ENCODE measurements around the gene PPY. TPM values are rescaled to one million over a fixed set of nuclear protein-coding genes. Genes with fewer than 3 reads are reported as not detected.
"Not testable (repeated sequence)": the region's sequence is repeated elsewhere in the genome, so short reads cannot be mapped to it uniquely, and the experiment has no call there.

PPY gene
- polyA plus RNA-seq, 1 donor from 2014 or later: not detected

- Mint-ChIP-seq H3K9me3 (no peaks in the 10 kb centered on the region), H3K4me1 (peaks cover 2 to 9% (median 9%) of the 10 kb centered on the region in 3 donors), H3K27me3 (peaks cover 27% of the 10 kb centered on the region), H3K4me3 (no peak overlapping the region), H3K36me3 (no peaks in the 10 kb centered on the region), H3K27ac (no peak overlapping the region)
Measured at GRCh38 chr17:43928609-43929008, 13.7 kb downstream of the PPY start.

GRCh38 chr17:43927929-43928328, 14.3 kb downstream of the PPY start:
- not testable (repeated sequence) for H3K27ac Mint-ChIP-seq, H3K4me1 Mint-ChIP-seq, H3K9me3 Mint-ChIP-seq, H3K36me3 Mint-ChIP-seq
- peak overlapping the region; percentile 13 to 91 (median 79) for H3K4me3 Mint-ChIP-seq
- peaks cover 31% of the 10 kb centered on the region for H3K27me3 Mint-ChIP-seq

- Mint-ChIP-seq H3K4me1 (peaks cover 2 to 9% (median 9%) of the 10 kb centered on the region in 3 donors), H3K36me3 (no peaks in the 10 kb centered on the region), H3K27me3 (peaks cover 31% of the 10 kb centered on the region), H3K4me3 (peak overlapping the region; percentile 68 to 91 (median 79)), H3K27ac (no peak overlapping the region), H3K9me3 (no peaks in the 10 kb centered on the region)
Measured at GRCh38 chr17:43927060-43927864, 15.0 kb downstream of the PPY start.

- Mint-ChIP-seq H3K4me1 (peaks cover 2 to 9% (median 9%) of the 10 kb centered on the region in 3 donors), H3K27ac (no peak overlapping the region), H3K9me3 (no peaks in the 10 kb centered on the region), H3K4me3 (no peak overlapping the region), H3K27me3 (peaks cover 27% of the 10 kb centered on the region), H3K36me3 (no peaks in the 10 kb centered on the region)
Measured at GRCh38 chr17:43924558-43924957, 17.7 kb downstream of the PPY start.

- Mint-ChIP-seq H3K4me3 (no peak overlapping the region), H3K27ac (no peak overlapping the region), H3K4me1 (peaks cover 8 to 9% (median 9%) of the 10 kb centered on the region in 3 donors), H3K9me3 (no peaks in the 10 kb centered on the region), H3K36me3 (no peaks in the 10 kb centered on the region), H3K27me3 (peaks cover 5% of the 10 kb centered on the region)
Measured at GRCh38 chr17:43920500-43921095, 21.7 kb downstream of the PPY start.

GRCh38 chr17:43918026-43918389, 24.3 kb downstream of the PPY start:
- Mint-ChIP-seq H3K27ac (no peak overlapping the region), H3K9me3 (no peaks in the 10 kb centered on the region), H3K4me1 (peaks cover 8 to 9% (median 9%) of the 10 kb centered on the region in 3 donors), H3K4me3 (peak overlapping the region; percentile 77 to 91 (median 88)), H3K36me3 (no peaks in the 10 kb centered on the region), H3K27me3 (no peaks in the 10 kb centered on the region)

GRCh38 chr17:43917348-43918025, 24.8 kb downstream of the PPY start:
- Mint-ChIP-seq H3K27me3 (no peaks in the 10 kb centered on the region), H3K4me3 (peak overlapping the region; percentile 77 to 91 (median 88)), H3K9me3 (no peaks in the 10 kb centered on the region), H3K36me3 (no peaks in the 10 kb centered on the region), H3K4me1 (peaks cover 8 to 9% (median 9%) of the 10 kb centered on the region in 3 donors), H3K27ac (peak overlapping the region in 1 of 3 donors; percentile 11)

GRCh38 chr17:43917016-43917347, 25.3 kb downstream of the PPY start:
- Mint-ChIP-seq H3K36me3 (no peaks in the 10 kb centered on the region), H3K27ac (peak overlapping the region in 1 of 3 donors; percentile 11), H3K4me1 (peaks cover 8 to 9% (median 9%) of the 10 kb centered on the region in 3 donors), H3K4me3 (peak overlapping the region; percentile 77 to 91 (median 88)), H3K27me3 (no peaks in the 10 kb centered on the region), H3K9me3 (no peaks in the 10 kb centered on the region)

- H3K27me3 Mint-ChIP-seq: no peaks in the 10 kb centered on the region
- no peaks in the 10 kb centered on the region for H3K36me3 Mint-ChIP-seq
- H3K4me1 Mint-ChIP-seq: peaks cover 8 to 9% (median 9%) of the 10 kb centered on the region in 3 donors
- peak overlapping the region; percentile 34 to 84 (median 76) for H3K4me3 Mint-ChIP-seq
- H3K27ac Mint-ChIP-seq: no peak overlapping the region
- no peaks in the 10 kb centered on the region for H3K9me3 Mint-ChIP-seq
Measured at GRCh38 chr17:43916385-43916784, 25.9 kb downstream of the PPY start.

GRCh38 chr17:43915559-43915958, 26.7 kb downstream of the PPY start:
- Mint-ChIP-seq H3K36me3 (no peaks in the 10 kb centered on the region), H3K27ac (no peak overlapping the region), H3K4me1 (peaks cover 8 to 9% (median 9%) of the 10 kb centered on the region in 3 donors), H3K27me3 (no peaks in the 10 kb centered on the region), H3K9me3 (no peaks in the 10 kb centered on the region), H3K4me3 (peak overlapping the region in 1 of 4 donors; percentile 49)

GRCh38 chr17:43914451-43914850, 27.8 kb downstream of the PPY start:
- Mint-ChIP-seq H3K4me3 (no peak overlapping the region), H3K9me3 (no peaks in the 10 kb centered on the region), H3K27me3 (no peaks in the 10 kb centered on the region), H3K36me3 (no peaks in the 10 kb centered on the region), H3K4me1 (peaks cover 8 to 9% (median 9%) of the 10 kb centered on the region in 3 donors), H3K27ac (no peak overlapping the region)

GRCh38 chr17:43913584-43913983, 28.7 kb downstream of the PPY start:
- Mint-ChIP-seq H3K4me1 (peaks cover 8 to 9% (median 9%) of the 10 kb centered on the region in 3 donors), H3K9me3 (no peaks in the 10 kb centered on the region)

GRCh38 chr17:43912635-43913304, 29.5 kb downstream of the PPY start:
- Mint-ChIP-seq H3K27ac (no peak overlapping the region), H3K4me1 (peaks cover 9 to 12% (median 11%) of the 10 kb centered on the region in 3 donors), H3K4me3 (no peak overlapping the region), H3K27me3 (peaks cover 8% of the 10 kb centered on the region), H3K36me3 (no peaks in the 10 kb centered on the region), H3K9me3 (no peaks in the 10 kb centered on the region)

More at GRCh38 chr17:43913584-43913983, 28.7 kb downstream of the PPY start:
- Mint-ChIP-seq H3K4me3 (no peak overlapping the region), H3K27ac (no peak overlapping the region), H3K36me3 (no peaks in the 10 kb centered on the region), H3K27me3 (peaks cover under 1% of the 10 kb centered on the region)

- H3K4me3 Mint-ChIP-seq: no peak overlapping the region
- H3K4me1 Mint-ChIP-seq: peaks cover 6 to 12% (median 9%) of the 10 kb centered on the region in 3 donors
- H3K27ac Mint-ChIP-seq: no peak overlapping the region
- H3K36me3 Mint-ChIP-seq: no peaks in the 10 kb centered on the region
- H3K9me3 Mint-ChIP-seq: no peaks in the 10 kb centered on the region
- H3K27me3 Mint-ChIP-seq: peaks cover 12% of the 10 kb centered on the region
Measured at GRCh38 chr17:43911904-43912303, 30.4 kb downstream of the PPY start.

All from IgD-negative memory B cell (primary cell).